ENCODE data around the gene MEGF10. TPM values are rescaled to one million over a fixed set of nuclear protein-coding genes. Genes with fewer than 3 reads are reported as not detected.
"Not testable (repeated sequence)": the region's sequence is repeated elsewhere in the genome, so short reads cannot be mapped to it uniquely, and the experiment has no call there.

The MEGF10 gene
- total and polyA plus RNA-seq, 7 donors: 0.68 to 23.6 (median 2.2) TPM

DNA sequence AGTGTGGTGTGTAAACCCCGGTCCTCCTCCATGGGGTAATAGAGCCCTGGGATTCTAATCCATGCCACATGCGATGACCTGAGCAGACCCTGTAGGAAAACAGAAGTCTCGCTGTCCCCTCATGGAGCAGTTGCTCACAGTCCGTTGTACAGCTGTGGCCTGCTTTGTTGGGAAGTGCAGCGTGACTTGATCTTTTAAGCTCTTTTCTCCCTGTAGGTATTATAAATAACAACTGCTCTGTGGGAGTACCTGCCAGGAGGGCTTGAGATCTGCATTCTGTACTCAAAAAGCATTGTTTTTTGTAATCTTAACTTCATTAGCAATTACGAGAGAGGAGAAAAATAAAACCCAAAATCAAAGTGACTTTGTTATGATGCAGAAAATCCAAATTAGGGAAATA, 17.3 kb downstream of the MEGF10 start:
- H3K9me3 ChIP-seq: no peaks in the 10 kb centered on the region
- ATAC-seq (peak in 2 of 4 donors; percentile 35 to 39), DNase-seq (no peak)
- H3K27me3 ChIP-seq (ENCODE audit: insufficient read depth in 3 of 3, low read length in 2 of 3): no peaks in the 10 kb centered on the region
- WGBS, 3 donors: 40 to 52% (median 43%) methylated on average over 6 of the region's 6 CpGs
- no peaks in the 10 kb centered on the region for H3K36me3 ChIP-seq (ENCODE audit: insufficient read depth in 1 of 2, low read depth in 1 of 2)
- no peak overlapping the region for H3K4me3 ChIP-seq
- H3K27ac ChIP-seq: no peak overlapping the region
- intact Hi-C loops (cut with DNase I): no loop called here
- TF ChIP-seq, protein P1, sequence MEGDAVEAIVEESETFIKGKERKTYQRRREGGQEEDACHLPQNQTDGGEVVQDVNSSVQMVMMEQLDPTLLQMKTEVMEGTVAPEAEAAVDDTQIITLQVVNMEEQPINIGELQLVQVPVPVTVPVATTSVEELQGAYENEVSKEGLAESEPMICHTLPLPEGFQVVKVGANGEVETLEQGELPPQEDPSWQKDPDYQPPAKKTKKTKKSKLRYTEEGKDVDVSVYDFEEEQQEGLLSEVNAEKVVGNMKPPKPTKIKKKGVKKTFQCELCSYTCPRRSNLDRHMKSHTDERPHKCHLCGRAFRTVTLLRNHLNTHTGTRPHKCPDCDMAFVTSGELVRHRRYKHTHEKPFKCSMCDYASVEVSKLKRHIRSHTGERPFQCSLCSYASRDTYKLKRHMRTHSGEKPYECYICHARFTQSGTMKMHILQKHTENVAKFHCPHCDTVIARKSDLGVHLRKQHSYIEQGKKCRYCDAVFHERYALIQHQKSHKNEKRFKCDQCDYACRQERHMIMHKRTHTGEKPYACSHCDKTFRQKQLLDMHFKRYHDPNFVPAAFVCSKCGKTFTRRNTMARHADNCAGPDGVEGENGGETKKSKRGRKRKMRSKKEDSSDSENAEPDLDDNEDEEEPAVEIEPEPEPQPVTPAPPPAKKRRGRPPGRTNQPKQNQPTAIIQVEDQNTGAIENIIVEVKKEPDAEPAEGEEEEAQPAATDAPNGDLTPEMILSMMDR (IDR thresholded peaks at IDR 0.05): no peak
- H3K4me1 ChIP-seq: peaks cover 8% of the 10 kb centered on the region

DNA sequence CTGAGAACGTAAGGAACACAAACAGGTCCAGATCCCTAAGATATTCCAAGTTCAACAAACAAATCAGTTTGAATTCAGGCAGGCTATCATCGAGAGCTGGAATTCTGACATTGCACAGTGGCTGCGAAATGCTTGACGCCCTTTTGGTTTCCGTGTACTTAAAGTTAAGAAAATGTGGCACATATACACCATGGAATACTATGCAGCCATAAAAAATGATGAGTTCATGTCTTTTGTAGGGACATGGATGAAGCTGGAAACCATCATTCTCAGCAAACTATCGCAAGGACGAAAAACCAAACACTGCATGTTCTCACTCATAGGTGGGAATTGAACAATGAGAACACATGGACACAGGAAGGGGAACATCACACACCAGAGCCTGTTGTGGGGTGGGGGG, 17.7 kb downstream of the MEGF10 start:
- DNase-seq; H3K27me3 ChIP-seq (ENCODE audit: insufficient read depth in 3 of 3, low read length in 2 of 3); H3K9me3 ChIP-seq; H3K4me3 ChIP-seq; ATAC-seq; H3K27ac ChIP-seq; H3K4me1 ChIP-seq; H3K36me3 ChIP-seq (ENCODE audit: insufficient read depth in 1 of 2, low read depth in 1 of 2); intact Hi-C loops (cut with DNase I): not testable (repeated sequence)
- WGBS, 3 donors: 73 to 88% (median 77%) methylated on average over 5 of the region's 7 CpGs

DNA sequence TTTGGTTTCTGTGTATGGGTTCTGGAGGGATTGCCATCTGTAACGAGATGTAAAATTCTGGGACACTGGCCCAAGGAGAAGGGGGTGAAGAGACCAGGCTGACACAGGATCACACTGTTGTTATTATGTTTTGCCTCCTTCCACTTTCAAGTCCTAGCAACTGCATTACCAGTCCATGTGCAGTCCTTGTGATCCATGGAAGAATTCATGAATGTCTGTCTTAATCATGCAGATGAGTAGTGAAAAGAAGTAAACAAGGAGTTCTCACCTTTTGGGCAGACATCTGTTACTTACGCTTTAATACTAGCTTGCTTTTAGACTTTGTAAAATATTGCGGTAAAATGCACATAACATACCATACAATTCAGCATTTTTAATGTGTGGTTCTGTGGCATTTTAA, 18.3 kb downstream of the MEGF10 start:
- peaks cover 8% of the 10 kb centered on the region for H3K4me1 ChIP-seq
- intact Hi-C loops (cut with DNase I): no loop called here
- H3K36me3 ChIP-seq (ENCODE audit: insufficient read depth in 1 of 2, low read depth in 1 of 2): no peaks in the 10 kb centered on the region
- ATAC-seq (no peak), DNase-seq (no peak)
- H3K9me3 ChIP-seq: no peaks in the 10 kb centered on the region
- no peak overlapping the region for H3K4me3 ChIP-seq
- WGBS, 3 donors: 78 to 95% (median 79%) methylated on average over 3 of the region's 3 CpGs
- TF ChIP-seq, protein P1 (IDR thresholded peaks at IDR 0.05): no peak
- no peaks in the 10 kb centered on the region for H3K27me3 ChIP-seq (ENCODE audit: insufficient read depth in 3 of 3, low read length in 2 of 3)
- H3K27ac ChIP-seq: no peak overlapping the region

DNA sequence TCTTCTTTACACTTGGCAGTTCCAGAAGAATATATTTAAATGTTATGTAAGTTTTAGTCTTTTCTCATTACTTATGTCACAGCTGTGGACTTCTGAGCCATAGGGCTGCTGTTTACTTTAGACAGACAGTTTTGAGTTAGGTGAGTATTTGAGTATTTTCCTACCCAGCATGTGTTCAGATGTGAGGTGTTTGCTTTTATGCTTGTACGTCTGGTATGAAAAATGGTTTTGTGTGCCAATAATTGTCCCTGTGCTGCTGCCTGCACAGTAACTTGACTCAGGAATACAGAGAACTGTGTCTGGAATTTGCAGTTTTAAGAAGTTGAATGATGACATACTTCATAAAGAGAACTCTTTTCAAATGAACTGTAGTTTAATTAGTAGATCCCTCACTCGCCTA, 20.8 kb downstream of the MEGF10 start:
- ATAC-seq (no peak), DNase-seq (no peak)
- WGBS, 3 donors: 36 to 55% (median 36%) methylated on average over 2 of the region's 2 CpGs
- Histone ChIP-seq H3K36me3 (ENCODE audit: insufficient read depth in 1 of 2, low read depth in 1 of 2) (no peaks in the 10 kb centered on the region), H3K9me3 (no peaks in the 10 kb centered on the region), H3K27ac (peak overlapping the region; percentile 16), H3K27me3 (ENCODE audit: insufficient read depth in 3 of 3, low read length in 2 of 3) (no peaks in the 10 kb centered on the region), H3K4me1 (peaks cover 8% of the 10 kb centered on the region), H3K4me3 (no peak overlapping the region)
- TF ChIP-seq, protein P1 (IDR thresholded peaks at IDR 0.05): no peak
- intact Hi-C loops (cut with DNase I): loop anchor here (5.0 to 10.0 kb wide), 2 partner anchors 477 to 654 kb away; no protein-coding TSS in a partner anchor

DNA sequence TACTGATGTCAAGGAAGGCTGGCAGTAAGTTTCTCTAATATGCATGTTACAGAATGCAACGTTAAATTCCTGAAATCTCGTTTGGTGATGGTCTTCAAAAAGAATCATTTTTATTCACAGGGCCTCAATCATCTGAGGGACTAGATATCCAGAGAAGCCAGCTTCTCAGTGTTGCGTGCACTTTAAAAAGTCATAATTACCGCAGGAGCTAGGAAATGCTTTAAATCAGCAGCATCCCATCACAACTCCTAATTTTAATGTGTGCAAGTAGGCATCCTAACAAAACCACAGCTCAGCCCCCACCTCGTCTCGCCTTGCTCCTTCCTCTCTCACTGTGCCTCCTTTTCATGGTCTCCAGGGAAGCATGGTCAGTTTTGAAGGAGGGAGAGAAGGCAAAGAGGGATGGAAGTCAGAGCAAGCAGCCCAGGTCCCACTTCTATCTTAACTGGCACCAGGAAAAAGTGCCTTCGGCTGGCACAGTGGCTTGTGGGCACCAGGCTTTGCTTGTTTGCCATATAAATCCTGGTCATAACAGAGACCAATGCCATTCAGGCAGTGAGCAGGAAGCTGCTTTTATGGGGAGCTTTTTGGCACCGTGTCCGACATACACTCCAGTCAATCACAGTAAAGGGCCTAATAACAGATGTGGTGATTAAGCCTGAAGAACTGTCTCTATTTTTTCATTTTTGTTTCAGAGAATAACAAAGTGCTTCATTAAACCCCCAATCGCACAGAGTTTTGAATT, 21.4 kb downstream of the MEGF10 start:
- intact Hi-C loops (cut with DNase I): loop anchor here (5.0 to 10.0 kb wide), 2 partner anchors 477 to 655 kb away; no protein-coding TSS in a partner anchor
- no peaks in the 10 kb centered on the region for H3K36me3 ChIP-seq (ENCODE audit: insufficient read depth in 1 of 2, low read depth in 1 of 2)
- H3K4me1 ChIP-seq: peaks cover 8% of the 10 kb centered on the region
- H3K27me3 ChIP-seq (ENCODE audit: insufficient read depth in 3 of 3, low read length in 2 of 3): no peaks in the 10 kb centered on the region
- peak in 2 of 4 donors; percentile 22 to 46 for ATAC-seq
- peak overlapping the region; percentile 16 for H3K27ac ChIP-seq
- H3K9me3 ChIP-seq: no peaks in the 10 kb centered on the region
- DNase-seq: no peak
- WGBS, 3 donors: 32 to 49% (median 34%) methylated on average over 10 of the region's 10 CpGs
- H3K4me3 ChIP-seq: no peak overlapping the region
- TF ChIP-seq, protein P1 (IDR thresholded peaks at IDR 0.05): no peak

Measured in psoas muscle (tissue), 8 donors.